Testis (tissue), 2 donors: ENCODE measurements around the gene ALPL.

Experiments
- POLR2A ChIP-seq: fragments of 450-650 bp; IDR thresholded peaks from one replicate; pipeline ENCODE4 v1.6.1; 2017; ENCODE audit warnings: antibody characterized with exemption, mild to moderate bottlenecking, moderate library complexity
- TF ChIP-seq, protein P1 (sequence below), 3 experiments: fragments of 450-650 bp in 2 of 3; fragments of 200-600 bp in 1 of 3; sonication (generic) in 1 of 3; IDR thresholded peaks; one replicate each; pipeline ENCODE4 v1.5.1; 2016 to 2019; ENCODE audit warnings: antibody characterized with exemption in 3 of 3, mild to moderate bottlenecking in 2 of 3, moderate library complexity in 1 of 3

DNA sequence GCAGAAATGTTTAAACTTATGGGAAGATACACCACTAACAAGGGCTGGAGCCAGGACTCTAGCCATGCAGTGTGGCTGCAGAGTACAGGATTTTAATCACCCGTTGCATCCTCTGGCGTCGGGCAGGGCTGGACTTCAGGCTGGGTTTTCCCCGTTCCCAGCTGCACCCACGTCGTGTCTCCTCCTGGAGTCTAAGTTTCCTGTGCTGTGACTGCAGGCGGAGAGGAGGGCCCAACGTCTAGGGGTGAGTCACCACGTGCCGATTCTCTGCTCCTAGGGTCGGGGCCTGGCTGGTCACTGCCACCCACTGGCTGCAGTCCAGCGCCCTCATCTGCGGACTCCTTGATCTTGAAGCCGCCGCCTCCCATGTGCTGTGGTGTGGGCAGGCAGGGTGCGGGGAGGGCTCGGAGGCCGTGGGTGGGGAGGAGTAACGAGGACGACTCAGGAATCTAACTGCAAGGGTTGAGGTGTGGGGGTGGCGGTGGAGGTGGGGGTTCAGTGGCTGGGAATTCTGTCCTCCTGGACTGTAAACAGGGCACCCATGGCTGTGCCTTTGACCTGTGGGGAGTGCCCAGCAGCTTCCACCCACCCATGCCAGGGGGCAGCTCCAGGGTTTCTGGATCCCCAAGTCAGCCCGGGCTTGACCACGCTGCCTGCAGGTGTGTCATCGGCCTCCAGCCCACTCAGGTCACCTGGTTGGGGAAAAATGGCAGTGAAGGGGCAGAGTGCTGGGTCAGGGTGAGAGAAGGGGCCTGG, 77.8 kb downstream of the ALPL start:
- TF ChIP-seq, protein P1, sequence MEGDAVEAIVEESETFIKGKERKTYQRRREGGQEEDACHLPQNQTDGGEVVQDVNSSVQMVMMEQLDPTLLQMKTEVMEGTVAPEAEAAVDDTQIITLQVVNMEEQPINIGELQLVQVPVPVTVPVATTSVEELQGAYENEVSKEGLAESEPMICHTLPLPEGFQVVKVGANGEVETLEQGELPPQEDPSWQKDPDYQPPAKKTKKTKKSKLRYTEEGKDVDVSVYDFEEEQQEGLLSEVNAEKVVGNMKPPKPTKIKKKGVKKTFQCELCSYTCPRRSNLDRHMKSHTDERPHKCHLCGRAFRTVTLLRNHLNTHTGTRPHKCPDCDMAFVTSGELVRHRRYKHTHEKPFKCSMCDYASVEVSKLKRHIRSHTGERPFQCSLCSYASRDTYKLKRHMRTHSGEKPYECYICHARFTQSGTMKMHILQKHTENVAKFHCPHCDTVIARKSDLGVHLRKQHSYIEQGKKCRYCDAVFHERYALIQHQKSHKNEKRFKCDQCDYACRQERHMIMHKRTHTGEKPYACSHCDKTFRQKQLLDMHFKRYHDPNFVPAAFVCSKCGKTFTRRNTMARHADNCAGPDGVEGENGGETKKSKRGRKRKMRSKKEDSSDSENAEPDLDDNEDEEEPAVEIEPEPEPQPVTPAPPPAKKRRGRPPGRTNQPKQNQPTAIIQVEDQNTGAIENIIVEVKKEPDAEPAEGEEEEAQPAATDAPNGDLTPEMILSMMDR (IDR thresholded peaks at IDR 0.05): no peak
- TF ChIP-seq POLR2A: no peak
